HUDEP-2 (cell line): ENCODE measurements around the gene CMC1.
"Not testable (repeated sequence)": the region's sequence is repeated elsewhere in the genome, so short reads cannot be mapped to it uniquely, and the experiment has no call there.

ENCODE experiments used
- DNase-seq, 76 experiments: peaks; one replicate each; lab custom pipeline; 2025; ENCODE audit not compliant: unreplicated experiment in 76 of 76; lab: John Stamatoyannopoulos, UW

Gene CMC1

GRCh38 chr3:28241221-28242160 lies at the start of gene CMC1:
Gene CMC1 (plus strand): TSS chr3:28241619. CDS start chr3:28241794, 175 bp downstream.
- DNase-seq, result peak; percentile 33 to 97 (median 93)

GRCh38 chr3:28198161-28198560 lies 43.3 kb upstream of the CMC1 start:
- DNase-seq, result no peak

DNA sequence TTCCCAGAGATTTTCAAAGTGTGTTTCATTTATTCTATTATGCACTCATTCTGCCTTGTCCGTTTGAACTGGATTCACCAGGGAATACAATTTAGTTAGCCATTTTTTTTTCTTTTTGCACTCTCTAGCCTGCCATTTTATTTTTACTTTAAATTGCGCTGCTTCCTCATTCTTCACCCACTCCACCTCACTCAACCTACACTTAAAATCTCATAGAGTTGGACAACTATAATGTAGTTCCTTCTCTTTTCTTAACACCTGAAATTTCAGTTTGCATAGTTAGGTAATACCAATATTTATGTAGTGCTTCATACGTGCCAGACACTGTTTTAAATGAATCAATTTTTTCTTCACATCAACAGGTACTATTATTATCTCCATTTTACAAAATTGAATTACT lies 42.4 kb upstream of the CMC1 start:
- DNase-seq, result no peak

DNA sequence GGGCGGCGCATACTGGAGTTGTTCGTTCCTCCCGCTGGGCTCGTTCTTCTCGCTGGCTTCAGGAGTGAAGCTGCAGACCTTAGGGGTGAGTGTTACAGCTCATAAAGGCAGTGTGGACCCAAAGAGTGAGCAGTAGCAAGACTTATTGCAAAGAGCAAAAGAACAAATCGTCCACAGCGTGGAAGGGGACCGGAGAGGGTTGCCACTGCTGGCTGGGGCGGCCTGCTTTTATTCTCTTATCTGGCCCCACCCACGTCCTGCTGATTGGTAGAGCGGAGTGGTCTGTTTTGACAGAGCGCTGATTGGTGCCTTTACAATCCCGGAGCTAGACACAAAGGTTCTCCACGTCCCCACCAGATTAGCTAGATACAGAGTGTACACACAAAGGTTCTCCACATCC lies 41.8 kb upstream of the CMC1 start:
- not testable (repeated sequence) for DNase-seq

DNA sequence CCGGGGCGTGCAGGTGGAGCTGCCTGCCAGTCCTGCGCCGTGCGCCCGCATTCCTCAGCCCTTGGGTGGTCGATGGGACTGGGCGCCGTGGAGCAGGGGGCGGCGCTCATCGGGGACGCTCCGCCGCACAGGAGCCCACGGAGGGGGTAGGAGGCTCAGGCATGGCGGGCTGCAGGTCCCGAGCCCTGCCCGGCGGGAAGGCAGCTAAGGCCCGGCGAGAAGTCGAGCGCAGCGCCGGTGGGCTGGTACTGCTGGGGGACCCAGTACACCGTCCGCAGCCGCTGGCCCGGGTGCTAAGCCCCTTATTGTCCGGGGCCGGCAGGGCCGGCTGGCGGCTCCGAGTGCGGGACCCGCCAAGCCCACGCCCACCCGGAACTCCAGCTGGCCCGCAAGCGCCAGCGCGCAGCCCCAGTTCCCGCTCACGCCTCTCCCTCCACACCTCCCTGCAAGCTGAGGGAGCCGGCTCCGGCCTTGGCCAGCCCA lies 41.0 kb upstream of the CMC1 start:
- DNase-seq, result not testable (repeated sequence)

DNA sequence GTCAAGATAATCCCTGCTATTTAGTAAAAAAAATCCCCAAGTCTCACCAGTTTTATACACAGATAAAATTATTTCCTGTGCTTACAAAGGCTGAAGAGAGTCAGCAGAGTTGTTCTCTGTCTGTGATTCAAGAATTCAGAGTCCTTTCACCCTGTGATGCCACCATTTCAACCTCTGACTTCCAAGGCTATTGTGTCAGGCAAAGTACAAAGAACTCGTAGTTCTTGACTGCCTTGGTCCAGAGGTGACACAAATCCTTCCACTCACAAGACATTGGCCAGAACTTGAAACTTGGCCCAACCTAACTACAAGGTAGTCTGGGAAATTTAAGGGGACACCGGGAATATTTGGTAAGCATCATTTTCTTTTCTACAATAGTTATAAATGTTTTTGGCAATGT lies 34.9 kb upstream of the CMC1 start:
- no peak for DNase-seq

GRCh38 chr3:28207000-28207733 lies 34.3 kb upstream of the CMC1 start:
- DNase-seq, result no peak

- DNase-seq, result no peak
Observed at GRCh38 chr3:28210968-28211713, 30.3 kb upstream of the CMC1 start.

DNA sequence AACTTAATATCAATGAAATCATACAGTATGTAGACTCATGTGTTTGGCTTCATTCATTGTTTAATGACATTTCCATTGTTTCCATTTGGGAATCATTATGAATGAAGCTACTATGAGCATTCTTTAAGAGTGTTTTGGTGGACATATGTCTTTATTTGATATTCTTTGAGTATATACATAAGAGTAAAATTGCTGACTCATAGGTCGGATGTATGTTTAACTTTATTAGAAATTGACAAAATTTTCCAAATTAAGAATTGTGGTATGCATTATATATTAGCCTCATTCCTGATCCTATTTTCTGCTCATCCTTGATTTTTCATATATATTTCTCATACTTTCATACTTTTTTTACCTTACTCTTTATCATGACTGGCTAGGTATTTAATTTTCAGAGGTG lies 28.7 kb upstream of the CMC1 start:
- DNase-seq, result no peak

DNA sequence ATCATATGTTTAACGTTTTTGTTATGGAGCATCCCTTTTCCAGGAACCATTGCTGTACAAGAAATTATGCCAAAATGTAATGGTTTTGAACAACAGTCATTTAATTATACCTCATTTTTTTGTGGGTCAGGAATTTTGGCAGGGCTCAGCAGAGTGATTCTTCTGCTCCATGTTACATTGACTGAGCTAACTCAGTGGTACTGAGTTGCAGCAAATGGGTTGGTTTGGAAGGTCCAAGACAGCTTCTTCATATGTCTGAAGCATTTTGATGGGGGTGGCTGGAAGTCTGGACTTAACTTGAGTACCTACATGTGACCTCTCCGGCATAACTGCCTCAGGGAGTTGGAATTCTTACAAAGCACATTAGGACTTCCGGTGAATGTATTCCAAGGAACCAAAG lies 26.0 kb upstream of the CMC1 start:
- DNase-seq, result no peak

- no peak for DNase-seq
Observed at GRCh38 chr3:28218071-28218916, 23.1 kb upstream of the CMC1 start.

DNA sequence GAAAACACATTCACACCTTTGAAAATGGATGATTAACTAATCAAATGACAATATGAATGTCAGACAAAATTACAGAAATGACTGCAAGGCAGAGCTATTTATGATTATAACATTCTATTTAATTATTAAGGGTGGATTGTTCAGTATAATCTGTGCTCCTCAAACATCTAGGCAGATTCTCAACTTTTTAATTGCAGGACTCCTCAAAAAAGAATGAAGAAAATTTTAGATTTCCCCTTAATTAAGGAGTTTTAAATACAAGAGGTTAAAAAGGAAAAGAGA lies 22.6 kb upstream of the CMC1 start:
- no peak for DNase-seq

- no peak for DNase-seq
Observed at GRCh38 chr3:28224430-28224829, 17.0 kb upstream of the CMC1 start.

- DNase-seq, result no peak
Observed at GRCh38 chr3:28226020-28226419, 15.4 kb upstream of the CMC1 start.

- DNase-seq, result no peak
Observed at GRCh38 chr3:28228623-28229022, 12.8 kb upstream of the CMC1 start.

GRCh38 chr3:28232659-28233058 lies 8.8 kb upstream of the CMC1 start:
- DNase-seq, result no peak

GRCh38 chr3:28234454-28234853 lies 7.0 kb upstream of the CMC1 start:
- DNase-seq, result no peak

DNA sequence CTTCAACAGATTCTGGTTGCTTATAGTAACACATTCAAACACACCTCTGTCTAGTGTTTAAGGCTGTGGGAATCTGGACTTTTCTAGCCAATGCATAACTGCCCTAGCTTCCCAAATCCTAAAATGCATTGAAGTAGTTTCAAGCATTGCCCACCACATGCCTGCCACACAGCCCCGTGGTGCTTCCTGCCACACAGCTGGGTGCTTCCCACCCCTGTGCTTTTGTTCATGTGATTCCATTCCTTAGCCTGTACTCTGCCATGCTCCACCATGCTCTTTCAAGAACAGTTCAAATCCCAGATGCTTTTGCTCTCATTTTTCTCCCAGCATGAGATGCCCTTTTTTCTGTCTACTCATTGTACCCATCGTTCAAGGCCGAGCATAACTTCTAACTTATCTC lies 2.3 kb upstream of the CMC1 start:
- no peak for DNase-seq

DNA sequence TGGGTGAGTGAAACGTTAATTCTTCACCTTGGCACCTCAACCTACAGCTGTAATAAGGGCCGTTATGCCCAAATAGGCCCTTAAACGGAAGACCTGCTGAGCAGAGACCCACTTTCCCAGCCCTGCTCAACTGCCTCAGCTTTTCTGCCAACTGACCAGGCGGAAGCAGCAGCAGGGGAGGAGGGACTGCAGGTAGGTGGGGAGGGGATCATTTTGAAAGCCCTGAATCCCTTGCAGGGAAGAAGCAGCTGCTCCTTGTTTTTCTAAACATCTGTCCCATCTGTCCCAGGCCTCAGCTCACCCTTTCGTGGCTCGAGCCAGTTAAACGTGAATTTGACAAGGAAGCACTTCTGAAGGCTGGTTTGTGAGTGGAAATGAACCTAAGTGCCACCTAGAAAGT lies 978 bp upstream of the CMC1 start:
- no peak for DNase-seq

DNA sequence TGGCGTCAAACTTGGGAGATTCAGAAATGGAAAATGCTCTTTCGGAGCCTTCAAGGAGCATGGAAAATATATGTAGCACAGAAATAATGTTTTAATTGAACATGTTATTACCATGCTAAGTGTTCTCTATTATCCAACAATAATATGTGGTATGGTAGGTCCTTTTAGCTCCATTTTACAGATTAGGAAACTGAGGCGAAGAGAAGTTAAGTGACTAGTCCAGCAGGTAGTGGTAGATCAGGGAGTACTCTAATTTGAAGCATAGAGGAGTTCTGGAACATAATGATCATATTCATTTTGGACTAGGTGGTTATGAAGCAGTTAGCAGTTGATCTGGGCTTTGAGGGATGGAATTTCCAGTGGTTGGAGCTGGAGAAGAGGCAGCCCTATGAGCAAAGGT lies 1.1 kb downstream of the CMC1 start:
- DNase-seq, result peak in 1 of 76 experiments; percentile 1
